HEK293 (cell line): Measurements from ENCODE around the gene MYL3.
A peak's percentile ranks its signal among the peaks of the same experiment; 100 is the strongest.

Experiments
- CTCF ChIA-PET: fragments of 350-600 bp; formaldehyde crosslinking; extraction: SDS; loops from one replicate; lab custom pipeline; 2021; ENCODE audit warnings: antibody characterized with exemption; lab: Yijun Ruan, JAX
- POLR2A ChIA-PET: fragments of 300-600 bp; formaldehyde crosslinking; extraction: SDS; loops from one replicate; lab custom pipeline; 2020; ENCODE audit warnings: antibody characterized with exemption, inconsistent platforms; lab: Yijun Ruan, JAX
- H3K27ac ChIP-seq: fragments of 200-500 bp; sonication (Bioruptor generic); 2 replicates; pipeline ENCODE4 v1.5.1; 2014; ENCODE audit warnings: low read depth, low read length, control low read depth, inconsistent platforms; ENCODE audit errors: extremely low read depth
- H3K36me3 ChIP-seq, 2 experiments: fragments of 200-500 bp in 1 of 2; sonication (Bioruptor generic) in 1 of 2; 1 replicate in 1 of 2; 2 replicates in 1 of 2; pipeline ENCODE4 v1.5.1; 2014 to 2017; ENCODE audit warnings: inconsistent platforms in 2 of 2, low read length in 2 of 2; ENCODE audit not compliant: control insufficient read depth in 2 of 2, insufficient read depth in 1 of 2
- H3K4me1 ChIP-seq: fragments of 200-500 bp; sonication (Bioruptor generic); 2 replicates; pipeline ENCODE4 v1.5.1; 2014; ENCODE audit warnings: mild to moderate bottlenecking, low read length, inconsistent platforms; ENCODE audit not compliant: control insufficient read depth, insufficient read depth
- H3K4me3 ChIP-seq: 2 replicates; pipeline ENCODE4 v1.5.1; 2011; ENCODE audit warnings: low read depth, mild to moderate bottlenecking, control low read depth, low read length, moderate library complexity
- H3K9me3 ChIP-seq: fragments of 200-500 bp; sonication (Bioruptor generic); 2 replicates; pipeline ENCODE4 v1.5.1; 2014; ENCODE audit warnings: low read depth, low read length, inconsistent platforms; ENCODE audit not compliant: control insufficient read depth, insufficient read depth
- BCL11B ChIP-seq: fragments of 450-650 bp; formaldehyde crosslinking; IDR thresholded peaks from 2 replicates; pipeline ENCODE4 v1.5.1; 2016; ENCODE audit warnings: low read depth, missing biosample characterization, missing genetic modification characterization
- GLI4 ChIP-seq: fragments of 450-650 bp; formaldehyde crosslinking; IDR thresholded peaks from 2 replicates; pipeline ENCODE4 v1.5.1; 2016; ENCODE audit warnings: missing biosample characterization, missing genetic modification characterization
- KLF8 ChIP-seq: fragments of 450-650 bp; formaldehyde crosslinking; IDR thresholded peaks from 2 replicates; pipeline ENCODE4 v1.5.1; 2016; ENCODE audit warnings: missing biosample characterization, missing genetic modification characterization
- PRDM4 ChIP-seq: fragments of 450-650 bp; formaldehyde crosslinking; IDR thresholded peaks from 2 replicates; pipeline ENCODE4 v1.5.1; 2017; ENCODE audit warnings: missing biosample characterization, missing genetic modification characterization
- SETDB1 ChIP-seq: IDR thresholded peaks from one replicate; pipeline ENCODE4 v1.6.1; 2017; ENCODE audit warnings: mild to moderate bottlenecking, low read length, moderate library complexity, mixed read lengths; ENCODE audit not compliant: insufficient read length
- TRIM28 ChIP-seq: IDR thresholded peaks from 2 replicates; pipeline ENCODE4 v1.6.1; 2011; ENCODE audit warnings: low read length, control low read depth, borderline replicate concordance
- YY1 ChIP-seq: fragments of 450-650 bp; formaldehyde crosslinking; IDR thresholded peaks from 2 replicates; pipeline ENCODE4 v1.5.1; 2018; ENCODE audit warnings: missing biosample characterization, missing genetic modification characterization
- ZEB2 ChIP-seq: fragments of 450-650 bp; formaldehyde crosslinking; IDR thresholded peaks from 2 replicates; pipeline ENCODE4 v1.5.1; 2016; ENCODE audit warnings: missing biosample characterization, missing genetic modification characterization
- ZFP41 ChIP-seq: fragments of 450-650 bp; formaldehyde crosslinking; IDR thresholded peaks from 2 replicates; pipeline ENCODE4 v1.5.1; 2016; ENCODE audit warnings: missing biosample characterization, missing genetic modification characterization, borderline replicate concordance
- ZNF148 ChIP-seq: fragments of 450-650 bp; formaldehyde crosslinking; IDR thresholded peaks from 2 replicates; pipeline ENCODE4 v1.5.0; 2017; ENCODE audit warnings: missing biosample characterization, missing genetic modification characterization, borderline replicate concordance
- ZNF155 ChIP-seq: fragments of 450-650 bp; formaldehyde crosslinking; IDR thresholded peaks from 2 replicates; pipeline ENCODE4 v1.5.1; 2016; ENCODE audit warnings: missing biosample characterization, missing genetic modification characterization
- ZNF16 ChIP-seq: fragments of 450-650 bp; formaldehyde crosslinking; IDR thresholded peaks from 2 replicates; pipeline ENCODE4 v1.5.1; 2016; ENCODE audit warnings: low read depth, missing biosample characterization, missing genetic modification characterization
- ZNF350 ChIP-seq: fragments of 450-650 bp; formaldehyde crosslinking; IDR thresholded peaks from 2 replicates; pipeline ENCODE4 v1.5.0; 2017; ENCODE audit warnings: missing biosample characterization, mild to moderate bottlenecking, missing genetic modification characterization
- ZNF362 ChIP-seq: fragments of 450-650 bp; formaldehyde crosslinking; IDR thresholded peaks from 2 replicates; pipeline ENCODE4 v1.5.1; 2016; ENCODE audit warnings: missing biosample characterization, missing genetic modification characterization
- ZNF366 ChIP-seq: fragments of 450-650 bp; formaldehyde crosslinking; conservative IDR thresholded peaks from 2 replicates; pipeline ENCODE4 v1.5.1; 2016; ENCODE audit warnings: missing biosample characterization, missing genetic modification characterization
- ZNF37A ChIP-seq: fragments of 450-650 bp; IDR thresholded peaks from 2 replicates; pipeline ENCODE4 v1.5.1; 2018; ENCODE audit warnings: missing biosample characterization, missing genetic modification characterization
- ZNF404 ChIP-seq: fragments of 450-650 bp; formaldehyde crosslinking; IDR thresholded peaks from 2 replicates; pipeline ENCODE4 v1.5.1; 2017; ENCODE audit warnings: missing biosample characterization, missing genetic modification characterization
- ZNF423 ChIP-seq: fragments of 450-650 bp; formaldehyde crosslinking; IDR thresholded peaks from 2 replicates; pipeline ENCODE4 v1.5.1; 2016; ENCODE audit warnings: missing biosample characterization, missing genetic modification characterization
- ZNF433 ChIP-seq: fragments of 450-650 bp; formaldehyde crosslinking; IDR thresholded peaks from 2 replicates; pipeline ENCODE4 v1.5.1; 2016; ENCODE audit warnings: missing biosample characterization, missing genetic modification characterization, low read depth
- ZNF558 ChIP-seq: fragments of 450-650 bp; formaldehyde crosslinking; IDR thresholded peaks from 2 replicates; pipeline ENCODE4 v1.5.1; 2016; ENCODE audit warnings: missing biosample characterization, missing genetic modification characterization
- ZNF600 ChIP-seq: fragments of 450-650 bp; formaldehyde crosslinking; IDR thresholded peaks from 2 replicates; pipeline ENCODE4 v1.5.1; 2016; ENCODE audit warnings: missing biosample characterization, missing genetic modification characterization
- ZNF621 ChIP-seq: fragments of 450-650 bp; formaldehyde crosslinking; IDR thresholded peaks from 2 replicates; pipeline ENCODE4 v1.5.1; 2017; ENCODE audit warnings: missing biosample characterization, missing genetic modification characterization
- ZNF785 ChIP-seq: fragments of 450-650 bp; formaldehyde crosslinking; IDR thresholded peaks from 2 replicates; pipeline ENCODE4 v1.5.1; 2016; ENCODE audit warnings: missing biosample characterization, missing genetic modification characterization
- ZSCAN23 ChIP-seq: fragments of 450-650 bp; formaldehyde crosslinking; IDR thresholded peaks from 2 replicates; pipeline ENCODE4 v1.5.1; 2016; ENCODE audit warnings: missing biosample characterization, missing genetic modification characterization
- TF ChIP-seq, protein P1 (sequence below): fragments of 450-650 bp; formaldehyde crosslinking; IDR thresholded peaks from 2 replicates; pipeline ENCODE4 v1.5.1; 2016; ENCODE audit warnings: missing biosample characterization, missing genetic modification characterization

The MYL3 gene

DNA sequence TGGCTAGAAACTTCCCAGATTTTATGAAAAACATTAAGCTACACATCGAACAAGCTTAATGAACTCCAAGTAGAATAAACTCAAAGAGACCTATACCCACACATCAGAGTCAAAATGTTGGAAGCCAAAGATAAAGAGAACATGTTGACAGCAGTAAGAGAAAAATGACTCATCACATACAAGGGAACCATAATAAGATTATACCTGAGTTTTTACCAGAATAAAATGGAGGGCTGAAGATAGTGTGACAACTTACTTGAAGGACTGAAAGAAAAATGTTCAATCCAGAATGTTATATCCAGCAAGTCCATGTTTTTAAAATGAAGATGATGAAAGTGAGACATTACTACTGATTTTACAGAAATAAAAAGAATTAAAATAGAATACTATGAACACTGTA, 22.8 kb downstream of the MYL3 start (continued):
- TF ChIP-seq PRDM4 (tag by site-specific recombination) = no peak
- no peak for TF ChIP-seq ZNF621 (tag by site-specific recombination)
- TF ChIP-seq SETDB1 = peak; percentile 93
- no peak for TF ChIP-seq ZNF366 (tag by site-specific recombination)

GRCh38 chr3:46838301-46838700, 24.9 kb downstream of the MYL3 start:
- POLR2A ChIA-PET = no interaction called here

DNA sequence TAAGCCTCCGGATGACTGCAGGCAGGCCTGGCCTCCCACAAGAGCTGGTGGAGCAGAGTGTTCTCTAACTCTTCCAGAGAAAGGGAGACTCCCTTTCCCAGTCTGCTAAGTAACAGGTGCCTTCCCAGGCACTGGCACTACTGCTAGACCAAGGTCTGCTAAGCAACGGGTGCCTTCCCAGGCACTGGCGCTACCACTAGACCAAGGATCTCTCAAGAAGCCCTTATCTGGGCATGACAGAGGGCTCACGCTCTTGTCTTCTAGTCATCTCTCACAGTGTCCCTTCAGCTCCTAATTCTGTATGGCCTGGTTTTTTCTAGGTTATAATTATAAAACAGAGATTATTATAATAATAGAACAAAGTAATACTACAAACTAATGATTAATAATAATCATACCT, 27.8 kb downstream of the MYL3 start:
- Histone ChIP-seq H3K27ac (no peak overlapping the region), H3K4me1 (no peaks in the 10 kb centered on the region), H3K9me3 (no peaks in the 10 kb centered on the region), H3K4me3 (no peak overlapping the region), H3K36me3 (no peaks in the 10 kb centered on the region)
- TF ChIP-seq ZNF155 (tag by site-specific recombination) = no peak
- TF ChIP-seq ZFP41 (tag by site-specific recombination) = no peak
- TF ChIP-seq ZNF600 = no peak
- no peak for TF ChIP-seq BCL11B (tag by site-specific recombination)
- TF ChIP-seq ZNF433 (tag by site-specific recombination) = no peak
- no peak for TF ChIP-seq ZNF37A (tag by site-specific recombination)
- TF ChIP-seq ZEB2 = no peak
- TF ChIP-seq ZNF423 (tag by site-specific recombination) = no peak
- CTCF ChIA-PET = interaction anchor here (1.6 kb wide), 1 partner anchor 10 kb away, joined by 4 read pairs; no protein-coding TSS in a partner anchor
- POLR2A ChIA-PET = no interaction called here

More at GRCh38 chr3:46838301-46838700, 24.9 kb downstream of the MYL3 start:
- Histone ChIP-seq H3K36me3 (no peaks in the 10 kb centered on the region), H3K9me3 (no peaks in the 10 kb centered on the region)
- TF ChIP-seq ZNF148 (tag by site-specific recombination) (no peak), SETDB1 (peak; percentile 74), TRIM28 (peak; percentile 19; the same call in 1 of the 2 replicates)
- TF ChIP-seq, all 188 proteins: peak for 2
- Histone ChIP-seq H3K4me1 (no peaks in the 10 kb centered on the region), H3K27ac (no peak overlapping the region), H3K4me3 (no peak overlapping the region)
- CTCF ChIA-PET = no interaction called here

DNA sequence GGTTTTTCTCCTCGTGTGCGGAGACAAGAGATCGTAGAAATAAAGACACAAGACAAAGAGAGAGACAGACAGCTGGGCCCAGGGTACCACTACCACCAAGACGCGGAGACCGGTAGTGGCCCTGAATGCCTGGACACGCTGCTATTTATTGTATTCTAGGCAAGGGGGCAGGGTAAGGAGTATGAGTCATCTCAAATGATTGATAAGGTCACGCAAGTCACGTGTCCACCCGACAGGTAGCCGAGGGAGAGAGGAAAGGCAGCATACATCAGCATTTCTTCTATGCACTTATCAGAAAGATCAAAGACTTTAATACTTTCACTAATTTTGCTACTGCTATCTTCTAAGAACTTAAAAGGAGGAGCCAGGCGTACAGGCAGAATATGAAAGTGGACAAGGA, 28.2 kb downstream of the MYL3 start:
- Histone ChIP-seq H3K36me3 (no peaks in the 10 kb centered on the region), H3K9me3 (no peaks in the 10 kb centered on the region), H3K4me3 (no peak overlapping the region), H3K27ac (no peak overlapping the region), H3K4me1 (no peaks in the 10 kb centered on the region)
- POLR2A ChIA-PET = no interaction called here
- CTCF ChIA-PET = interaction anchor here (1.6 kb wide), 1 partner anchor 11 kb away, joined by 4 read pairs; no protein-coding TSS in a partner anchor
- no peak for TF ChIP-seq KLF8
- TF ChIP-seq ZNF785 (tag by site-specific recombination) = no peak
- TF ChIP-seq ZNF16 = no peak
- no peak for TF ChIP-seq ZNF558
- TF ChIP-seq ZSCAN23 (tag by site-specific recombination) = no peak
- TF ChIP-seq, protein P1, sequence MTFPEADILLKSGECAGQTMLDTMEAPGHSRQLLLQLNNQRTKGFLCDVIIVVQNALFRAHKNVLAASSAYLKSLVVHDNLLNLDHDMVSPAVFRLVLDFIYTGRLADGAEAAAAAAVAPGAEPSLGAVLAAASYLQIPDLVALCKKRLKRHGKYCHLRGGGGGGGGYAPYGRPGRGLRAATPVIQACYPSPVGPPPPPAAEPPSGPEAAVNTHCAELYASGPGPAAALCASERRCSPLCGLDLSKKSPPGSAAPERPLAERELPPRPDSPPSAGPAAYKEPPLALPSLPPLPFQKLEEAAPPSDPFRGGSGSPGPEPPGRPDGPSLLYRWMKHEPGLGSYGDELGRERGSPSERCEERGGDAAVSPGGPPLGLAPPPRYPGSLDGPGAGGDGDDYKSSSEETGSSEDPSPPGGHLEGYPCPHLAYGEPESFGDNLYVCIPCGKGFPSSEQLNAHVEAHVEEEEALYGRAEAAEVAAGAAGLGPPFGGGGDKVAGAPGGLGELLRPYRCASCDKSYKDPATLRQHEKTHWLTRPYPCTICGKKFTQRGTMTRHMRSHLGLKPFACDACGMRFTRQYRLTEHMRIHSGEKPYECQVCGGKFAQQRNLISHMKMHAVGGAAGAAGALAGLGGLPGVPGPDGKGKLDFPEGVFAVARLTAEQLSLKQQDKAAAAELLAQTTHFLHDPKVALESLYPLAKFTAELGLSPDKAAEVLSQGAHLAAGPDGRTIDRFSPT = no peak
- no peak for TF ChIP-seq ZNF404
- TF ChIP-seq ZNF362 (tag by site-specific recombination) = no peak
- TF ChIP-seq GLI4 (tag by site-specific recombination) = no peak
- TF ChIP-seq YY1 (tag by site-specific recombination) = no peak
- TF ChIP-seq ZNF350 (tag by site-specific recombination) = no peak
